Type B pancreatic cell (in vitro differentiated cells): ENCODE data around the gene NOC4L. TPM values are rescaled to one million over a fixed set of nuclear protein-coding genes. Genes with fewer than 3 reads are reported as not detected.
"Not testable (repeated sequence)": the region's sequence is repeated elsewhere in the genome, so short reads cannot be mapped to it uniquely, and the experiment has no call there.

Experiments
- DNase-seq: peaks from one replicate; pipeline ENCODE4 v3.0.0; 2021; ENCODE audit warnings: mixed read lengths; ENCODE audit not compliant: unreplicated experiment; ENCODE audit errors: extremely low spot score
- H3K27ac Mint-ChIP-seq: 2 replicates; pipeline ENCODE4 v1.8.0; 2021; ENCODE audit warnings: mild to moderate bottlenecking, mixed read lengths
- H3K27me3 Mint-ChIP-seq: 2 replicates; pipeline ENCODE4 v1.8.0; 2021; ENCODE audit warnings: mixed read lengths
- H3K36me3 Mint-ChIP-seq: 2 replicates; pipeline ENCODE4 v1.8.0; 2021; ENCODE audit warnings: mixed read lengths
- H3K4me1 Mint-ChIP-seq: one replicate; pipeline ENCODE4 v1.8.0; 2021; ENCODE audit warnings: mixed read lengths; ENCODE audit not compliant: unreplicated experiment
- H3K4me3 Mint-ChIP-seq: 2 replicates; pipeline ENCODE4 v1.8.0; 2021; ENCODE audit warnings: mild to moderate bottlenecking, mixed read lengths
- H3K9me3 Mint-ChIP-seq: 2 replicates; pipeline ENCODE4 v1.8.0; 2021; ENCODE audit warnings: mixed read lengths
- total RNA-seq: library from RNA; stranded (reverse); gene quantifications from 2 replicates; pipeline ENCODE4 v1.2.1, GENCODE V29; 2021; ENCODE audit warnings: low replicate concordance
- TF ChIP-seq, protein P1 (sequence below): fragments of 200-600 bp; sonication (generic); conservative IDR thresholded peaks from 2 replicates; pipeline ENCODE4 v1.5.0; 2021; ENCODE audit warnings: antibody characterized with exemption, mild to moderate bottlenecking

Gene NOC4L
- total RNA-seq, 1 donor from 2014 or later, result 27.8 TPM

DNA sequence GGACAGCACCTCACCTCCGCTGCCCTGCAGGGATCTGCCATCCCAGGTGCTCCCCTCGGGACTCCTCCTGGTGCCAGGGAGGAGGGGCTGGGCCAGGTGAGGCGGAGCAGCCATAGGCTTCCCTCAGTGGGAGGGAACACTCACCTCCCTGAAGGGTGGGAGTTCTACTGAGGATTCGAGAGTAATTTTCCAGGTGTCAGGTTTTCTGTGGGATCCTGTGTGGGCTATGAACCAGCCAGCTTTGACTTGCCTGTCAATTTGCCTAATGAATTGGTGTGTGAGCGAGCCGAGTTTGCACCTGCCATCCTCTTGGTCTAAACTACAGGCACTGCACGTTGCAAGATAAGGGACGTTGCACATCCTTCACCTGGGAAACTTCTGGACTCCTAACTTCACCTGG, 50.3 kb downstream of the NOC4L start:
- Mint-ChIP-seq H3K4me3 (no peak overlapping the region), H3K27me3 (peaks cover 40% of the 10 kb centered on the region)
- DNase-seq, result no peak

DNA sequence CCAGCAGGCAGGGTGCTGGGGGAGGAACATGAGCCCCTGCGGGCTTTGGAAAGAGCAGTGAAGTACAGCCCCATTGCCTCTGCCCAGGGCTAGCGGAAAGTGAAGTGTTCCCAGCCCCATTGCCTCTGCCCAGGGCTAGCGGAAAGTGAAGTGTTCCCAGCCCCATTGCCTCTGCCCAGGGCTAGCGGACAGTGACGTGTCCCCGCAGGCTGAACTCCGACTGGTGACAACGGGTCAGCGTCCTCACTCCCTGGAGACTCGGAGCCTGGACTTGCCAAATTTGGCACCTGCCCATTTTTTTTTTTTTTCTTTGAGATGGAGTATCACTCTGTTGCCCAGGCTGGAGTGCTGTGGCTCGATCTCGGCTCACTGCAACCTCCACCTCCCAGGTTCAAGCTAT, 51.0 kb downstream of the NOC4L start:
- H3K27me3 Mint-ChIP-seq, result peaks cover 36% of the 10 kb centered on the region
- H3K9me3 Mint-ChIP-seq, H3K27ac Mint-ChIP-seq, H3K36me3 Mint-ChIP-seq, H3K4me3 Mint-ChIP-seq, DNase-seq, H3K4me1 Mint-ChIP-seq: not testable (repeated sequence)

More for the DNA sequence above, 50.3 kb downstream of the NOC4L start:
- H3K9me3 Mint-ChIP-seq, result peaks cover 4% of the 10 kb centered on the region
- H3K36me3 Mint-ChIP-seq, result no peaks in the 10 kb centered on the region
- no peak overlapping the region for H3K27ac Mint-ChIP-seq
- H3K4me1 Mint-ChIP-seq, result no peaks in the 10 kb centered on the region
- TF ChIP-seq, protein P1, sequence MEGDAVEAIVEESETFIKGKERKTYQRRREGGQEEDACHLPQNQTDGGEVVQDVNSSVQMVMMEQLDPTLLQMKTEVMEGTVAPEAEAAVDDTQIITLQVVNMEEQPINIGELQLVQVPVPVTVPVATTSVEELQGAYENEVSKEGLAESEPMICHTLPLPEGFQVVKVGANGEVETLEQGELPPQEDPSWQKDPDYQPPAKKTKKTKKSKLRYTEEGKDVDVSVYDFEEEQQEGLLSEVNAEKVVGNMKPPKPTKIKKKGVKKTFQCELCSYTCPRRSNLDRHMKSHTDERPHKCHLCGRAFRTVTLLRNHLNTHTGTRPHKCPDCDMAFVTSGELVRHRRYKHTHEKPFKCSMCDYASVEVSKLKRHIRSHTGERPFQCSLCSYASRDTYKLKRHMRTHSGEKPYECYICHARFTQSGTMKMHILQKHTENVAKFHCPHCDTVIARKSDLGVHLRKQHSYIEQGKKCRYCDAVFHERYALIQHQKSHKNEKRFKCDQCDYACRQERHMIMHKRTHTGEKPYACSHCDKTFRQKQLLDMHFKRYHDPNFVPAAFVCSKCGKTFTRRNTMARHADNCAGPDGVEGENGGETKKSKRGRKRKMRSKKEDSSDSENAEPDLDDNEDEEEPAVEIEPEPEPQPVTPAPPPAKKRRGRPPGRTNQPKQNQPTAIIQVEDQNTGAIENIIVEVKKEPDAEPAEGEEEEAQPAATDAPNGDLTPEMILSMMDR, result no peak

DNA sequence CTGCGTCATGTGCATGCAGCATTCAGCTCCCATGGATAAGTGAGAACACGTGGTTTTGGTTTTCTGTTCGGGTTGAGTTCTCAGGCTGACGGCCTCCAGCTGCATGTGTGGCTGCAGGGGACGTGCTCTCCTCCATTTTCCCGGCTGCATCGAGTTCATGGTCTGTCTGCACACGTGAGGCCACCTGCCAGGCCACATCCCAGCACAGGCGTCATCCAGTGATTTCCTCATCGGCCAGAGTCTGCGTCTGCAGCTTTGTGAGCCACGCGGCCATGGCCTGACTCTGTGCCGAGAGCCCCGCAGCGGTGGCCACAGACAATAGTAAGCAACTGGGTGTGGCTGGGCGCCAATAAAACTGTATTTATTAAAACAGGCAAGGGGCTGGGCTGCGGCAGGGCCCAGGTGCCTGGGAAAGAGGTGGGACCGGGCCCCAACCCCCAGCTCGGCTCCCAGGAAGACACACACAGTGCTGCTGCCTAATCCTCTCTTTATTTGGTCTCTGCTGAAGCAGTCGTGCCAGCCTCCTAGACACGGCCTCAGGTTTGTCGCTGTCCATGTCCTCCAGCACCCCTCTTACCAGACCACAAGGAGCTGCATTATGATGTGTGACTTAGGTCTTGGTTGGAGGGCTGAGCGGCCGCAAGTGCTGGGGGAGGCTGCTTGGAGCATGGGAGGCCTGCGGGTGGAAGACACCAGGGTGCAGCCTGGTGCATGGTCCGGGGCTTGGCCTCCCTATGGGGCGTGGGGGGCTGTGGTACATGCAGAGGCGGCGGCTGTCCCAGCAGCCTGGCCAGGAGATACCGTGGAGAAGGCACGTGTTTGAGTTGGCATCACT, 52.0 kb downstream of the NOC4L start:
- H3K4me1 Mint-ChIP-seq, result no peaks in the 10 kb centered on the region
- H3K36me3 Mint-ChIP-seq, result no peaks in the 10 kb centered on the region
- peaks cover 34% of the 10 kb centered on the region for H3K27me3 Mint-ChIP-seq
- DNase-seq, result no peak
- TF ChIP-seq, protein P1, result no peak
- H3K9me3 Mint-ChIP-seq, result peaks cover 4% of the 10 kb centered on the region
- H3K4me3 Mint-ChIP-seq, result no peak overlapping the region
- no peak overlapping the region for H3K27ac Mint-ChIP-seq

DNA sequence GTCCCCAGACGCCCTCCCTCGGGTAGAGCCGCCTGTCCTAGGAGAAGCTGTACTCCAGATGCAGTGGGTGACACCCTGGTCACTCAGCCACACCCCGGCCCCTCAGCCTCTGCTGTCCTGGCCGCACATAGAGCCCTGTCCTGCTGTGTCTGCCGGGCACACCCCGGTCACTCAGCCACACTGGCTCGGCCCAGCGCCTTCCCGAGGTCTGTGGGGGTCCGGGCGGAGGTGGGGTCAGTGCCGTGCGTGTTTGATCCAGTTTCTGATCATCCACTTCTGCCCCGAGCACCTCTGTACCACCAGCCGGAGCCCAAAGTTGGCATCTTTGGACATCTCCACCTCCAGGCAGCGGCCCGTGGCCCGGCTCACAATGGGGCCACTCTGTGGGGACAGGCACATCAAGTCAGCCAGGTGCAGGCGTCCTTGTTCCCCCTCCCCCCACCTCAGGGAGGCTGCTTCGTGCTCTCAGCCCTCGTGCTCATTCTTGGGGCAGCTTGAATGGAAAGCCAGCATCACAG, 52.7 kb downstream of the NOC4L start:
- TF ChIP-seq, protein P1, result no peak
- Mint-ChIP-seq H3K4me3 (no peak overlapping the region), H3K4me1 (no peaks in the 10 kb centered on the region), H3K36me3 (no peaks in the 10 kb centered on the region), H3K27me3 (peaks cover 29% of the 10 kb centered on the region), H3K27ac (no peak overlapping the region), H3K9me3 (peaks cover 4% of the 10 kb centered on the region)
- no peak for DNase-seq

DNA sequence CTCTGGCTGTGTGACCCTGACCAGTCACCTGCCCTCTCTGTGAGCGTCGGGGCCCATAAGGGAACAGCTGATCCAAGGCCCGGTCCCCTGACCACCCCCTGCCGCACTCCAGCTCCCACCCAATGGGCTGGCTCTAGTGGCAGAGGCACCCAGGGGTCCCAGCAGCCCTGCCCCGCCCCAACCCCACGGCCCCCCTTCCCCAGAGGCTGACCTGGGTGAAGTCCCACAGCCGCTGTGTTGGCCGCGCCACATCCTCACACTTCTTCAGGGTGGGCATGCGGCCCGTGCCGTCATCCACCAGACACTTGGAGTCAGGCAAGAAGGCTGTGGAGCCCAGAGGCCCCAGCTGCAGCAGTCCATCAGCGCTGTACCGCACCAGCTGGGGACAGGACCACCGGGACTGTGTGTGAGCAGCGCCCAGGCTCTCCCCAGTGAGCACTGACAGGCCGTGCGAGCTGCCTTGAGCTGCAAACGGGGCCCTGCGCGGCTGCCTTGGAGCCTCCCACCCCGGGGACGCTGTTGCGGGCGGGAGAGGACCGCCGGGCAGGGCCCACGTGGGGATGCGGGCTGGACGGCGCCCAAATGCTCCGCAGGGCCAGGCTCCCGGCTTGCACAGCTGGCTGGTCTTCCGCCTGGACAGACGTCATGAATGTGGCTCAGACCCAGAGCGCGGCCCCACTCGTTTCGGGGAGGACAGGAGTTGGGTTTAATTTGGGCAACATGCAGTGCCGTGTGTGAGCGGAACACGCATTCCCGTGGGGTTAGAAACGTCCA, 53.5 kb downstream of the NOC4L start:
- Mint-ChIP-seq H3K36me3 (no peaks in the 10 kb centered on the region), H3K27ac (no peak overlapping the region), H3K4me1 (no peaks in the 10 kb centered on the region), H3K27me3 (peaks cover 30% of the 10 kb centered on the region), H3K4me3 (no peak overlapping the region), H3K9me3 (peaks cover 4% of the 10 kb centered on the region)
- no peak for DNase-seq
- TF ChIP-seq, protein P1, result no peak

DNA sequence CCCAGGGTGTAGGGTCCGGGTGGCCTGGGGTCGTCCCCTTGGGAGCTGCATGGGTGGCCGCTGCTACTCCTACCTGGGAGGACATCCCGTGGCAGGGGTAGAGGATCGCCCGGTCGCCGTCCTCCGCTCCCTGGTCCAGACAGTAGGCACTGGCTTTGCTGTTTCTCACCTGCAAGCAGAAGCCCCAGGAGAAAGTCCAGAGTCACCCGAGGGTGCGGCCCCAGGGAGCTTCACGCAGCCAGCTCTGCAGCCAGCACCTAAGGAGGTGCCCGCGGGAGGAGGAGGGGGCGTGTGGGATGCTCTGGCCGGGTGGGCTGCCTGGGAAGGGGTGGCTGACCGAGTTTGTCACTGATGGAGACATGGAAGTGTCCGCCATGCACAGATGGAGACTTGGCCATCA, 54.8 kb downstream of the NOC4L start:
- H3K27me3 Mint-ChIP-seq, result peaks cover 22% of the 10 kb centered on the region
- TF ChIP-seq, protein P1, result no peak
- H3K4me1 Mint-ChIP-seq, result peaks cover under 1% of the 10 kb centered on the region
- H3K36me3 Mint-ChIP-seq, result no peaks in the 10 kb centered on the region
- H3K27ac Mint-ChIP-seq, result no peak overlapping the region
- no peak for DNase-seq
- H3K4me3 Mint-ChIP-seq, result no peak overlapping the region
- no peaks in the 10 kb centered on the region for H3K9me3 Mint-ChIP-seq
